ENCODE results near the gene SYT17. TPM values are rescaled to one million over a fixed set of nuclear protein-coding genes. Genes with fewer than 3 reads are reported as not detected.

Gene SYT17
- total RNA-seq, 1 donor from 2014 or later: not detected

DNA sequence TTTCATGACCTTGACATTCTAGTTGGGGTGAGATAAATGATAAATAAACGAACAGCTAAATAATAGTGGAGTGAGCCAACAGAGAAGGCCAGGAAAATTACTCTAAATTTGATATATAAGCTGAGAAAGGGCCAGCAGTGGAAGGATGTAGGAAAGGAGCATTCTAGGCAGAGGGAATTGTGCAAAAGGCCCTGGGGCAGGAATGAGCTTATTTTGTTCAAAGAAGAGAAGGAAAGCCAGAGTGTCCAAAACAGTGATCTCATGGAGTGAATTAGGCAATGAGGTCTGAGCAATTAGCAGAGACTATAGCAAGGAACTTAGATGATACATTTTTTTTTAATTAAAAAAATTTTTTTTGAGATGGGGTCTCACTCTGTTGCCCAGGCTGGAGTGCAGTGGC is 74.1 kb downstream of the SYT17 start:
- H3K9me3 Mint-ChIP-seq (ENCODE audit: unreplicated experiment): no peaks in the 10 kb centered on the region
- TF ChIP-seq, protein P1, sequence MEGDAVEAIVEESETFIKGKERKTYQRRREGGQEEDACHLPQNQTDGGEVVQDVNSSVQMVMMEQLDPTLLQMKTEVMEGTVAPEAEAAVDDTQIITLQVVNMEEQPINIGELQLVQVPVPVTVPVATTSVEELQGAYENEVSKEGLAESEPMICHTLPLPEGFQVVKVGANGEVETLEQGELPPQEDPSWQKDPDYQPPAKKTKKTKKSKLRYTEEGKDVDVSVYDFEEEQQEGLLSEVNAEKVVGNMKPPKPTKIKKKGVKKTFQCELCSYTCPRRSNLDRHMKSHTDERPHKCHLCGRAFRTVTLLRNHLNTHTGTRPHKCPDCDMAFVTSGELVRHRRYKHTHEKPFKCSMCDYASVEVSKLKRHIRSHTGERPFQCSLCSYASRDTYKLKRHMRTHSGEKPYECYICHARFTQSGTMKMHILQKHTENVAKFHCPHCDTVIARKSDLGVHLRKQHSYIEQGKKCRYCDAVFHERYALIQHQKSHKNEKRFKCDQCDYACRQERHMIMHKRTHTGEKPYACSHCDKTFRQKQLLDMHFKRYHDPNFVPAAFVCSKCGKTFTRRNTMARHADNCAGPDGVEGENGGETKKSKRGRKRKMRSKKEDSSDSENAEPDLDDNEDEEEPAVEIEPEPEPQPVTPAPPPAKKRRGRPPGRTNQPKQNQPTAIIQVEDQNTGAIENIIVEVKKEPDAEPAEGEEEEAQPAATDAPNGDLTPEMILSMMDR (IDR thresholded peaks at IDR 0.05): no peak
- no peak overlapping the region for H3K27ac Mint-ChIP-seq (ENCODE audit: unreplicated experiment)
- H3K4me1 Mint-ChIP-seq (ENCODE audit: unreplicated experiment): no peaks in the 10 kb centered on the region
- H3K36me3 Mint-ChIP-seq (ENCODE audit: unreplicated experiment): no peaks in the 10 kb centered on the region
- DNase-seq (ENCODE audit: extremely low spot score, unreplicated experiment): no peak
- no peak overlapping the region for H3K4me3 Mint-ChIP-seq (ENCODE audit: unreplicated experiment)
- no peaks in the 10 kb centered on the region for H3K27me3 Mint-ChIP-seq (ENCODE audit: unreplicated experiment)

DNA sequence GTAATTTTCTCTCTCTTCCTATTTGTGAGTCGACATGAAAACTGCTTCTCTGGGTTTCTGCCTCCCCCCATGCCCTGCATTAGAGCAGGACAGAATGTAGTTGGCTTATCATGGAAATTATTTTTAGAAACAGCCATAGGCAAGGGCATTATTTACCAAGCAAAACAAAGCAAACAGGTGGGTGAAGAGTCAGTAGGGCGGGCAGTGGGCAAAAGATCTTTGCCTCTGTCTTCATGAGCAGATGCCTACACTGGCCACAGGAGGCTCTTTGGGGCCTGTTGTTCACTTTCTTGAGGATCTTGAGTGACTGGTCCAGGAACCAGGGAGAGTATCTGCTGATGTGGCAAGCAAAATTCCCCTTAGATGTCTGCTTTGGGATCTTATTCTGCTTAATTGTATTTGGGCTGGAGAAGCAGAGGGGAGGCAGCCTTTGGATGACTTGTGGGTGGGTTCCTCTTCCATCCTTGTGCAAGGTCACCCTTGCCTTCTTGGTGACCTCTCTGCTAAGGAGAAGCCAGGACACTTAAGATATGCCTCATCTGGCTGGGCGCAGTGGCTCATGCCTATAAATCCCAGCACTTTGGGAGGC is 75.0 kb downstream of the SYT17 start:
- Mint-ChIP-seq H3K4me1 (ENCODE audit: unreplicated experiment) (no peaks in the 10 kb centered on the region), H3K27me3 (ENCODE audit: unreplicated experiment) (no peaks in the 10 kb centered on the region), H3K9me3 (ENCODE audit: unreplicated experiment) (no peaks in the 10 kb centered on the region)

DNA sequence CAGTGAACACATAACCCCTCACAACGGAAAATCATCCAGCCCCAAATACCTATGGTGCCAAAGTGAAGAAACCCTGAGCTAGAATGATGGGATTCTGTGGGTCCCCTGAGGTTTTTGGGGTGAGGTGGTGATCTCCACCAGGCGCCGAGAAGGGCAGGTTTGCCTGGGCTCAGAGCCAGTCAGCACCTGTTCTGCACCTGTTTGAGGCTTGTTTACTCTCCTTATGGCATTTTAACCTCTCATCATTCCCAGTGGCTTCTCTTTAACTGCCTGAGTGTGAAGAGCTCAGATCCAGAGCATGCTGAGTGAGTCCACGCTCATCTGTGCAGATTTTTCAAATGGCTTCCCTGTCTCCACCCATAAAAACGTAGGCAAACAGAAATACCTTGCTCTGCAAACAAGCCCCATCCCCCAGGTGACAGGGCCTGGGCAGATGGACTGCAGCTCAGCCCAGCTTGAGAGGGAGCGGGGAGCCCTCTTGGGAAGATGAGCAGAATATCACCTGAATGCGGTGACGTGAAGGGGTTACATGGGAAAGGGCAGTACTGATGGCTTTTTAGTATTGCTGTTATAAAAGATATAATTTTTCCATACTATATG is 77.4 kb downstream of the SYT17 start:
- Mint-ChIP-seq H3K27me3 (ENCODE audit: unreplicated experiment) (no peaks in the 10 kb centered on the region), H3K36me3 (ENCODE audit: unreplicated experiment) (no peaks in the 10 kb centered on the region), H3K4me3 (ENCODE audit: unreplicated experiment) (no peak overlapping the region), H3K9me3 (ENCODE audit: unreplicated experiment) (no peaks in the 10 kb centered on the region), H3K27ac (ENCODE audit: unreplicated experiment) (no peak overlapping the region), H3K4me1 (ENCODE audit: unreplicated experiment) (no peaks in the 10 kb centered on the region)
- DNase-seq (ENCODE audit: extremely low spot score, unreplicated experiment): no peak
- TF ChIP-seq, protein P1 (IDR thresholded peaks at IDR 0.05): no peak

More for the DNA sequence above, 75.0 kb downstream of the SYT17 start:
- TF ChIP-seq, protein P1 (IDR thresholded peaks at IDR 0.05): no peak
- Mint-ChIP-seq H3K36me3 (ENCODE audit: unreplicated experiment) (no peaks in the 10 kb centered on the region), H3K4me3 (ENCODE audit: unreplicated experiment) (no peak overlapping the region), H3K27ac (ENCODE audit: unreplicated experiment) (no peak overlapping the region)
- DNase-seq (ENCODE audit: extremely low spot score, unreplicated experiment): no peak

DNA sequence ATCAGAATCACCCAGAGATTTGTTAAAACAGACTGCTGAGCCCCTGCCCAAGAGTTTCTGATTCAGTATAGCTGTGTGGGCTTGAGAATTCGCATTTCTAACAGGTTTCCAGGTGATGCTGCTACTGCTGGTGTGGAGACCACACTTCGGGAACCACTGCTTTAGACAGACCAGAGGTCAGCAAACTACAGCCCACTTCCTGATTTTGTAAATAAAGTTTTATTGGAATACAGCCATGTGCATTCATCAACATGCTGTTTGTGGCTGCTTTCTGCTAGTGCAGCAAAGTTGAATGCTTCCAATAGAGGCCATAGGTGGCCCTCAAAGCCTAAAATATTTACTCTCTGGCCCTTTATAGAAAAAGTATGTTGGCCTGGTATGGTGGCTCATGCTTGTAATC is 84.9 kb downstream of the SYT17 start:
- H3K36me3 Mint-ChIP-seq (ENCODE audit: unreplicated experiment): no peaks in the 10 kb centered on the region
- TF ChIP-seq, protein P1 (IDR thresholded peaks at IDR 0.05): no peak
- no peak overlapping the region for H3K4me3 Mint-ChIP-seq (ENCODE audit: unreplicated experiment)
- peaks cover 5% of the 10 kb centered on the region for H3K27me3 Mint-ChIP-seq (ENCODE audit: unreplicated experiment)
- H3K27ac Mint-ChIP-seq (ENCODE audit: unreplicated experiment): no peak overlapping the region
- no peaks in the 10 kb centered on the region for H3K4me1 Mint-ChIP-seq (ENCODE audit: unreplicated experiment)
- H3K9me3 Mint-ChIP-seq (ENCODE audit: unreplicated experiment): no peaks in the 10 kb centered on the region
- DNase-seq (ENCODE audit: extremely low spot score, unreplicated experiment): no peak

DNA sequence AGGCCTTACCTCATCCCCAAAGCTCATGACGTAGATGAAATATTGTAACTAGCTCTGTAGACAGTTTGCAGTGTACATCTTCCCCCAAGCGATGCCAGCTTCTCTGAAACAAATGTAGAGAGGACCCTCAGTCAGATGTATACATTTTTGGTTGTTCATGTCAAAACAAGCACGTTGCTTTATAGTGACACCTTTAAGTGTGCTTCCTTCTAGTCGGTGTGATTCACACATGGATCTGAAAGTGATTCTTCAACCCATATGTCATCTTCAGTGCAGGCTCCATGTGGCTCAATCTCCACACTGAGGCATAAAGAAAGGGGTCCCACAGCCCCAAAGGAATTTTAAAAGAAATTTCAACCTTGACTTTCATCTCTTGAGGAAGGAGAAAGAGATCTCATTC is 86.6 kb downstream of the SYT17 start:
- no peaks in the 10 kb centered on the region for H3K9me3 Mint-ChIP-seq (ENCODE audit: unreplicated experiment)
- H3K36me3 Mint-ChIP-seq (ENCODE audit: unreplicated experiment): no peaks in the 10 kb centered on the region
- no peak for DNase-seq (ENCODE audit: extremely low spot score, unreplicated experiment)
- TF ChIP-seq, protein P1 (IDR thresholded peaks at IDR 0.05): no peak
- H3K27ac Mint-ChIP-seq (ENCODE audit: unreplicated experiment): no peak overlapping the region
- peaks cover 5% of the 10 kb centered on the region for H3K27me3 Mint-ChIP-seq (ENCODE audit: unreplicated experiment)
- H3K4me3 Mint-ChIP-seq (ENCODE audit: unreplicated experiment): no peak overlapping the region
- H3K4me1 Mint-ChIP-seq (ENCODE audit: unreplicated experiment): no peaks in the 10 kb centered on the region

All from osteocyte (in vitro differentiated cells).